AG09319 (cell line): Measurements from ENCODE around the gene TNPO1.

Experiments
- DNase-seq: peaks from one replicate; pipeline ENCODE4 v3.0.0-alpha.2; 2010; ENCODE audit warnings: low read depth; ENCODE audit errors: extremely low read depth
- CTCF ChIP-seq: IDR thresholded peaks from 2 replicates; pipeline ENCODE4 v1.5.1; 2011; ENCODE audit warnings: low read depth, mild to moderate bottlenecking, inconsistent platforms, low read length, moderate library complexity

Gene TNPO1

GRCh38 chr5:72889324-72889723, 72.9 kb downstream of the TNPO1 start:
- DNase-seq: no peak
- no peak for TF ChIP-seq CTCF

- no peak for TF ChIP-seq CTCF
Observed at GRCh38 chr5:72892846-72893245, 76.4 kb downstream of the TNPO1 start.

GRCh38 chr5:72895758-72896157, 79.3 kb downstream of the TNPO1 start:
- no peak for DNase-seq
- TF ChIP-seq CTCF: no peak

More at GRCh38 chr5:72892846-72893245, 76.4 kb downstream of the TNPO1 start:
- DNase-seq: no peak

- TF ChIP-seq CTCF: no peak
- DNase-seq: no peak
Observed at GRCh38 chr5:72906806-72907205, 90.3 kb downstream of the TNPO1 start.

- peak; percentile 22 for DNase-seq
- no peak for TF ChIP-seq CTCF
Observed at GRCh38 chr5:72908664-72909063, 92.2 kb downstream of the TNPO1 start.

- no peak for TF ChIP-seq CTCF
- no peak for DNase-seq
Observed at GRCh38 chr5:72917371-72917776, 100.9 kb downstream of the TNPO1 start.

- no peak for DNase-seq
- TF ChIP-seq CTCF: peak; percentile 24; the same call in 1 of the 2 replicates
Observed at GRCh38 chr5:72920690-72921502, 104.4 kb downstream of the TNPO1 start.
